ENCODE data around the gene TENT4A. TPM values are rescaled to one million over a fixed set of nuclear protein-coding genes. Genes with fewer than 3 reads are reported as not detected.

TENT4A gene
- total RNA-seq, 4 donors from 2014 or later = 11.9 to 15.2 (median 12.7) TPM

DNA sequence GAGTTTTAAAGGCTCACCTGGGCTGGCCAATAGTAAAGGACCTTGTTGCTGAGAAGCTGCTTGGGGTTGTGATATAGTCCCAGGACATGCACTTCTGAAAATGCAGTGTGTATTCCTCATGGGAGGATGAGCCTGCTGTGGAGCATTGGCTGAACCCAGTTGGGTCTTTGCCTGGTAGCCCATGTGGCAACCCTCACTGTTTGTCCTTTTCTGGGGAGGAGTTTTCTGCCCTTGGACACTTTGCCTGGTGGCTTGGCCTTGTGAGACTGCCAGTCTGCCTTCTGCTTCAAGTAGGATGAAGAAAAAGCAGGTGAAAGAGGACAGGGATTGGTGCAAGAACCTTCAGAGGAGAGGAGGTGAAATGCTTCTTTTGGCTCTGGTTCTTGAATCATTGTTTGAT is 4.0 kb downstream of the TENT4A start:
- TF ChIP-seq, protein P1, sequence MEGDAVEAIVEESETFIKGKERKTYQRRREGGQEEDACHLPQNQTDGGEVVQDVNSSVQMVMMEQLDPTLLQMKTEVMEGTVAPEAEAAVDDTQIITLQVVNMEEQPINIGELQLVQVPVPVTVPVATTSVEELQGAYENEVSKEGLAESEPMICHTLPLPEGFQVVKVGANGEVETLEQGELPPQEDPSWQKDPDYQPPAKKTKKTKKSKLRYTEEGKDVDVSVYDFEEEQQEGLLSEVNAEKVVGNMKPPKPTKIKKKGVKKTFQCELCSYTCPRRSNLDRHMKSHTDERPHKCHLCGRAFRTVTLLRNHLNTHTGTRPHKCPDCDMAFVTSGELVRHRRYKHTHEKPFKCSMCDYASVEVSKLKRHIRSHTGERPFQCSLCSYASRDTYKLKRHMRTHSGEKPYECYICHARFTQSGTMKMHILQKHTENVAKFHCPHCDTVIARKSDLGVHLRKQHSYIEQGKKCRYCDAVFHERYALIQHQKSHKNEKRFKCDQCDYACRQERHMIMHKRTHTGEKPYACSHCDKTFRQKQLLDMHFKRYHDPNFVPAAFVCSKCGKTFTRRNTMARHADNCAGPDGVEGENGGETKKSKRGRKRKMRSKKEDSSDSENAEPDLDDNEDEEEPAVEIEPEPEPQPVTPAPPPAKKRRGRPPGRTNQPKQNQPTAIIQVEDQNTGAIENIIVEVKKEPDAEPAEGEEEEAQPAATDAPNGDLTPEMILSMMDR (IDR thresholded peaks at IDR 0.05 in 4 of 5, conservative IDR thresholded peaks at IDR 0.05 in 1 of 5) = no peak
- TF ChIP-seq POLR2A (IDR thresholded peaks at IDR 0.05) = no peak
- intact Hi-C loops (cut with DNase I; ENCODE audit: low total_unique reads) (loop anchor here (2.0 to 10.0 kb wide), 4 partner anchors 16 to 1292 kb away; partner anchors contain the start of genes ICE1 and MED10), in situ Hi-C loops (cut with MboI; ENCODE audit: low sequenced_read_pairs in 4 of 4) (loop anchor here in 1 of 4 donors (10.0 kb wide), 1 partner anchor 82 kb away; the partner anchor contains the start of genes NSUN2 and SRD5A1)
- Histone ChIP-seq H3K9me3 (no peaks in the 10 kb centered on the region), H3K4me1 (peaks cover 69 to 75% of the 10 kb centered on the region in 2 donors), H3K36me3 (no peaks in the 10 kb centered on the region), H3K27me3 (no peaks in the 10 kb centered on the region), H3K27ac (peak overlapping the region; percentile 41 to 95 (median 77)), H3K4me3 (no peak overlapping the region)
- DNase-seq (no peak), ATAC-seq (no peak)

DNA sequence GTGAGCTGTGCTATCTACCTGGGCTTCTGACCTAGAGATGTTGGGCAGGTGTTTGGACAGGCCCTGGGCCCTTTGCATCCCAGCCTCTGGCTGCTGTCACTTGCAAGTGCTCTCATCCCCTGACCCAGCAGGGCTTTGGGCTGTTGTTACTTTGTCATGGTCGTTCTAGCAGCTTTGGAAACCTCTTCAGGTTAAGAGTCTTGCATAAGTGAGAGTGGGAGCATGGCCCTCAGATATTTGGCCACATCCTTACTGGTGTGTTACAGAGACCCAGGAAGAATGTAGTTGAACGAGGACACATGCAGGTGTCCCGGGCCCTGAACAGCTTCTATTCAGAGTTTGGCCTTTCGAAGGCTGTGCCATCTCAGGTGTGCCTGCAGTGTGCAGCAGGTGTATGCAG is 4.5 kb downstream of the TENT4A start:
- Histone ChIP-seq H3K9me3 (no peaks in the 10 kb centered on the region), H3K27me3 (no peaks in the 10 kb centered on the region), H3K4me3 (no peak overlapping the region), H3K4me1 (peaks cover 73 to 80% of the 10 kb centered on the region in 2 donors), H3K27ac (peak overlapping the region in 3 of 4 donors; percentile 41 to 79 (median 75)), H3K36me3 (no peaks in the 10 kb centered on the region)
- intact Hi-C loops (cut with DNase I; ENCODE audit: low total_unique reads) (loop anchor here (2.0 to 10.0 kb wide), 4 partner anchors 15 to 1293 kb away; partner anchors contain the start of genes ICE1 and MED10), in situ Hi-C loops (cut with MboI; ENCODE audit: low sequenced_read_pairs in 4 of 4) (loop anchor here in 1 of 4 donors (10.0 kb wide), 1 partner anchor 83 kb away; the partner anchor contains the start of genes NSUN2 and SRD5A1)
- no peak for DNase-seq
- no peak for ATAC-seq
- TF ChIP-seq, protein P1 (IDR thresholded peaks at IDR 0.05 in 4 of 5, conservative IDR thresholded peaks at IDR 0.05 in 1 of 5) = no peak
- TF ChIP-seq POLR2A (IDR thresholded peaks at IDR 0.05) = no peak

DNA sequence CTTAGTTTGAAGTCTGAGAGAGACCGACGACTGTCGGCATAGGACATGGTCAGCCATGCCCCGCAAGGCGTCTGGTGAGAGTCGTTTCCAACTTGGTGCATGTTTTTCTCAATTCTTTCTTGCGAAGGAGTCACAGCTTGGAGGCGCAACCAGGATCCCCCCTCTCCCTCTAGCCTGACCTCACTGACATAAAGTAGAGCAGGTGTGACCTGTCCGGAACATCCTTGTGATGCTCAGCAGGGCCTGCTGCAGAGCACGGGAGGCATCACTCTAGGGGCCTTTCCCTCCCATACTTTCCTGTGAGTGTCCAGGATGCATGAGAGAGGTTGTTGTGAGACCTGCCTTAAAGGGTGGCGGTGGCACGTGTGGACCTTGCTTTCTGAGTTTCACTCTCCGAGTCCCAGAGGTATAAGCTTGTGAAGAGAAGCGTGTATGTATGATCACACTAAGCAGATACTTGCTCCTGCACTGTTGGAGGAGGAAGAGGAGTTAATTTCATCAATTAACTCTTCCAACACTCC is 5.0 kb downstream of the TENT4A start:
- in situ Hi-C loops (cut with MboI; ENCODE audit: low sequenced_read_pairs in 4 of 4) (loop anchor here in 1 of 4 donors (10.0 kb wide), 1 partner anchor 83 kb away; the partner anchor contains the start of genes NSUN2 and SRD5A1), intact Hi-C loops (cut with DNase I; ENCODE audit: low total_unique reads) (loop anchor here (10.0 kb wide), 3 partner anchors 343 to 1293 kb away; partner anchors contain the start of genes ICE1 and MED10)
- Histone ChIP-seq H3K27me3 (no peaks in the 10 kb centered on the region), H3K4me1 (peaks cover 79 to 85% of the 10 kb centered on the region in 2 donors), H3K4me3 (no peak overlapping the region), H3K36me3 (no peaks in the 10 kb centered on the region), H3K27ac (peak overlapping the region in 2 of 4 donors; percentile 10 to 75), H3K9me3 (no peaks in the 10 kb centered on the region)
- ATAC-seq (no peak), DNase-seq (no peak)
- TF ChIP-seq, protein P1 (IDR thresholded peaks at IDR 0.05 in 4 of 5, conservative IDR thresholded peaks at IDR 0.05 in 1 of 5) = no peak
- no peak for TF ChIP-seq POLR2A (IDR thresholded peaks at IDR 0.05)

DNA sequence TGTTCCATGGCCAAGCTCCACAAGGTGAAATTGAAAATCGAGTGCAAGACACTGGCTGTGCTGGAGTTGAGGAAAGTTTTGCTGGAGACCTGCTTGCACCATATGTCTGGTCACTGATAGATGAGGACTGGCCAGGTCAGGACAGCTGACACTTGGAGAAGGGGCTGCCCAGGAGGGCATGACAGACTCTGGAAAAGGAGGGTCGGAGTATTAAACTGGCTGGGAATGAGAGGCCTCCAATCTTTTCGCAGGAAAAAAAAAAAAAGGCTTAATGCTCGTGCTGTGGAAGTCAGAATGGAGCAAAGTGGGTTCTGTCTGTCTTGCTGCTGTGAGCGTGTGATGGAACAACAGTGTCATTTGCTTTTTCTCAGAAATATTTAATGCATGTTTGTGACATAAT is 5.5 kb downstream of the TENT4A start:
- Histone ChIP-seq H3K4me3 (no peak overlapping the region), H3K27me3 (no peaks in the 10 kb centered on the region), H3K27ac (peak overlapping the region in 2 of 4 donors; percentile 10 to 21), H3K9me3 (no peaks in the 10 kb centered on the region), H3K4me1 (peaks cover 84 to 90% of the 10 kb centered on the region in 2 donors), H3K36me3 (no peaks in the 10 kb centered on the region)
- intact Hi-C loops (cut with DNase I; ENCODE audit: low total_unique reads) (loop anchor here (10.0 kb wide), 3 partner anchors 344 to 1294 kb away; partner anchors contain the start of genes ICE1 and MED10), in situ Hi-C loops (cut with MboI; ENCODE audit: low sequenced_read_pairs in 4 of 4) (loop anchor here in 1 of 4 donors (10.0 kb wide), 1 partner anchor 84 kb away; the partner anchor contains the start of genes NSUN2 and SRD5A1)
- ATAC-seq (no peak), DNase-seq (no peak)
- TF ChIP-seq POLR2A (IDR thresholded peaks at IDR 0.05) = no peak
- TF ChIP-seq, protein P1 (IDR thresholded peaks at IDR 0.05 in 4 of 5, conservative IDR thresholded peaks at IDR 0.05 in 1 of 5) = no peak
